ENCODE results near the gene CASP7. TPM values are rescaled to one million over a fixed set of nuclear protein-coding genes. Genes with fewer than 3 reads are reported as not detected.

The CASP7 gene
- total RNA-seq, 2 donors from 2014 or later: 11.0 to 24.0 TPM

DNA sequence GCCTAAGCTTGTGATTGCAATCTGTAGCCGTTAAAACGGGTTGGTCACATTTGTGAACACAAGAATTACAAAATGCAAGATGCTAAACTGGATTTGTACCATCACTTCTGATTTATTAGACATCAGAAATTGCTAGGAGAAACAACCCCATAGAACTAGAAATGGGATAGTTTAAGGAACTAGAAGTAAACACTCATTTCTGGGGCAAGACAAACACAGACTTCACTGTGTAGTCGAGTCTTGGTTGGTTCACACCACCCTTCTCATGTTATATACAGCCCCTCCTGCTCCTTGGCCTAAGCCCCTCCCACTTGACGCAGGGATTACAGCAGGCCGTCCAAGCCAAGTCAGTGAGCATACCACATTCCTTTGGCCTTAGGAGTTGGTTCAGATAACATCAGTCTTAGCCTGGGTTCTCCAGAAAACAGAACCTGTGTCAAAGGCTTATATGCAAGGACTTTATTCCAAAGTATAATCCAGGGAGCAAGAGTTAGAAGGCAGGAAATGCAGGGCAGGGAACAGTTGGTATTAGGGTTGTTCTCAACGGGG is 13.8 kb upstream of the CASP7 start:
- Histone ChIP-seq H3K36me3 (no peaks in the 10 kb centered on the region), H3K27me3 (replicated peaks; ENCODE audit: insufficient read depth) (no peaks in the 10 kb centered on the region), H3K9me3 (no peaks in the 10 kb centered on the region), H3K27ac (no peak overlapping the region), H3K4me1 (ENCODE audit: control insufficient read depth in 1 of 2, low read depth in 2 of 2) (no peaks in the 10 kb centered on the region), H3K4me3 (no peak overlapping the region)
- DNase-seq (ENCODE audit: low spot score) (no peak), ATAC-seq (ENCODE audit: insufficient number of reproducible peaks, low FRiP score, low read depth) (no peak)
- TF ChIP-seq, protein P1, sequence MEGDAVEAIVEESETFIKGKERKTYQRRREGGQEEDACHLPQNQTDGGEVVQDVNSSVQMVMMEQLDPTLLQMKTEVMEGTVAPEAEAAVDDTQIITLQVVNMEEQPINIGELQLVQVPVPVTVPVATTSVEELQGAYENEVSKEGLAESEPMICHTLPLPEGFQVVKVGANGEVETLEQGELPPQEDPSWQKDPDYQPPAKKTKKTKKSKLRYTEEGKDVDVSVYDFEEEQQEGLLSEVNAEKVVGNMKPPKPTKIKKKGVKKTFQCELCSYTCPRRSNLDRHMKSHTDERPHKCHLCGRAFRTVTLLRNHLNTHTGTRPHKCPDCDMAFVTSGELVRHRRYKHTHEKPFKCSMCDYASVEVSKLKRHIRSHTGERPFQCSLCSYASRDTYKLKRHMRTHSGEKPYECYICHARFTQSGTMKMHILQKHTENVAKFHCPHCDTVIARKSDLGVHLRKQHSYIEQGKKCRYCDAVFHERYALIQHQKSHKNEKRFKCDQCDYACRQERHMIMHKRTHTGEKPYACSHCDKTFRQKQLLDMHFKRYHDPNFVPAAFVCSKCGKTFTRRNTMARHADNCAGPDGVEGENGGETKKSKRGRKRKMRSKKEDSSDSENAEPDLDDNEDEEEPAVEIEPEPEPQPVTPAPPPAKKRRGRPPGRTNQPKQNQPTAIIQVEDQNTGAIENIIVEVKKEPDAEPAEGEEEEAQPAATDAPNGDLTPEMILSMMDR (IDR thresholded peaks at IDR 0.05): no peak

DNA sequence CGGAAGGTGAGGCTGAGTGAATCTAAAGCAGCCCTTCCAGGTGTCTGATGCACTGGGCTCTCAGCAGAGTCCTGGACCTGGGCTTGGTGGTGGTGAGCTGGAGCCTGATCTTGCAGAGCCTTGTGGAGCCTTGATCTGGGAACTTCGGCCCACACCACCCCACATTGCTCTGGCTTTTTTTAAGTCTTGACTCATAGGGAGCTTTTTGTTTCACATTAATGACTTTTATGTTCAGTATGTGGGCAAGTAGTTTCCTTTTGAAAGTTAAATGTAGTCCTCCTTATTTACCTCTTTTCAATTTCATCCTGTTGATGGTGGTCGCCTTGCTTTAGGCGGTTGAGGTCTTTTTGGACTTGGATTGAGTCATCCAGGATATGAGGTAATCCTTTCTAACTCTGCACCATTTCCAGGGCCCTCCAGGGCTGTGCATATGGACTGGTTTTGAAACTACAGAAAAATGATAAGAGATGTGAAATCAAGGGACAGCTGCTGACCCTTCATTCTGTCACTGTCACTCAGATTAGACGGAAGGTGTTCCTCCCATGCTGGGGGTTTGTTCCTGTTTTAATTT is 12.9 kb upstream of the CASP7 start:
- H3K27me3 ChIP-seq (replicated peaks; ENCODE audit: insufficient read depth): no peaks in the 10 kb centered on the region
- H3K36me3 ChIP-seq: no peaks in the 10 kb centered on the region
- H3K27ac ChIP-seq: no peak overlapping the region
- ATAC-seq (ENCODE audit: insufficient number of reproducible peaks, low FRiP score, low read depth): no peak
- TF ChIP-seq, protein P1 (IDR thresholded peaks at IDR 0.05): no peak
- no peak overlapping the region for H3K4me3 ChIP-seq
- no peaks in the 10 kb centered on the region for H3K9me3 ChIP-seq
- H3K4me1 ChIP-seq (ENCODE audit: control insufficient read depth in 1 of 2, low read depth in 2 of 2): no peaks in the 10 kb centered on the region
- DNase-seq (ENCODE audit: low spot score): no peak

DNA sequence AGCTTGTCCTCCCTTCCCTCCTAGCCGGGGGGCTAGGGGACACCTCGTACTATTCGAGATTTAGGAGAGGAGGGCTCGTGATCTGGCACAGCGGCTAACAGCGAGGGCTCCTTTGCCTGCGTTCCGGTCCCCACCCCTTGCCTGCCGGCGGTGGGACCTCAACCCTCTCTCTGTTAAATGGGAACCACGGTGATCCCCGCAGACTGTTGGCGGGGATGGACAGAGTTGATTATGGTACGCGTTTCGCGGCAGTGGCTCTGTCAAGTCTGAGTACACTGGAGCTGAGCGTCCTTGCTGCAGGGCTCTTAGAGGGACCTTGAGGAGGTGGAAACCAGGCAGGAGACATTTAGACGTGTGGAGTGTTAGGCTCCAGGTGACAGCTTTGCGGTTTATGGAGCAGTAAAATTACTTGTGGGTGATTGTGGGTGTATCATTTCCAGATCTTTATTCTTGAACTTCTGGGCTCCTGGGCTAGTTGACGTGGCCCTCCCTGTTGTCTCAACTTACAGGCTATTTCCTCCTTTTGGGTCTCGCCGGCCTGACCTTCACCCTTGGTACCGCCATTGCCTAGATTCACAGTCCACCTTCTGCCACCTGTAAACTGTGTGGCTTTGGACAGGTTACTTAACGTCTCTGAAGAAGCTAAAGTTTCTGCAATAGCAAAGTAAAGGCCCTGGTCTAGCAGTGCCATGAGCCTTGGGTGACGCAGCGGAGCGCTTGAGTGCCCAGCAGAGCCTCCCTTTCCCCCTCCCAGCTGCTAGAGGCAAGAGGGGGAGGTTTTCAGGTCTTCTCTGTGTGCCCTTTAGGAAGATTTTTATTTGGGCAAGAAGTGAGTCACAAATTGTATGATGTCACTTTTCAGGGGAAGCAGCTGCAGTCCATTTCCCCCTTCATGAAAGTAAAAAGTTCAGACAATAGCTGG is 739 bp downstream of the CASP7 start:
- ATAC-seq (ENCODE audit: insufficient number of reproducible peaks, low FRiP score, low read depth) (peak; percentile 41), DNase-seq (ENCODE audit: low spot score) (peak; percentile 10)
- TF ChIP-seq, protein P1 (IDR thresholded peaks at IDR 0.05): no peak
- no peaks in the 10 kb centered on the region for H3K36me3 ChIP-seq
- peak overlapping the region; percentile 80 for H3K4me3 ChIP-seq
- peaks cover 6 to 16% of the 10 kb centered on the region in 2 donors for H3K4me1 ChIP-seq (ENCODE audit: control insufficient read depth in 1 of 2, low read depth in 2 of 2)
- H3K9me3 ChIP-seq: peaks cover 3% of the 10 kb centered on the region
- H3K27ac ChIP-seq: peak overlapping the region; percentile 85 to 95
- no peaks in the 10 kb centered on the region for H3K27me3 ChIP-seq (replicated peaks; ENCODE audit: insufficient read depth)

DNA sequence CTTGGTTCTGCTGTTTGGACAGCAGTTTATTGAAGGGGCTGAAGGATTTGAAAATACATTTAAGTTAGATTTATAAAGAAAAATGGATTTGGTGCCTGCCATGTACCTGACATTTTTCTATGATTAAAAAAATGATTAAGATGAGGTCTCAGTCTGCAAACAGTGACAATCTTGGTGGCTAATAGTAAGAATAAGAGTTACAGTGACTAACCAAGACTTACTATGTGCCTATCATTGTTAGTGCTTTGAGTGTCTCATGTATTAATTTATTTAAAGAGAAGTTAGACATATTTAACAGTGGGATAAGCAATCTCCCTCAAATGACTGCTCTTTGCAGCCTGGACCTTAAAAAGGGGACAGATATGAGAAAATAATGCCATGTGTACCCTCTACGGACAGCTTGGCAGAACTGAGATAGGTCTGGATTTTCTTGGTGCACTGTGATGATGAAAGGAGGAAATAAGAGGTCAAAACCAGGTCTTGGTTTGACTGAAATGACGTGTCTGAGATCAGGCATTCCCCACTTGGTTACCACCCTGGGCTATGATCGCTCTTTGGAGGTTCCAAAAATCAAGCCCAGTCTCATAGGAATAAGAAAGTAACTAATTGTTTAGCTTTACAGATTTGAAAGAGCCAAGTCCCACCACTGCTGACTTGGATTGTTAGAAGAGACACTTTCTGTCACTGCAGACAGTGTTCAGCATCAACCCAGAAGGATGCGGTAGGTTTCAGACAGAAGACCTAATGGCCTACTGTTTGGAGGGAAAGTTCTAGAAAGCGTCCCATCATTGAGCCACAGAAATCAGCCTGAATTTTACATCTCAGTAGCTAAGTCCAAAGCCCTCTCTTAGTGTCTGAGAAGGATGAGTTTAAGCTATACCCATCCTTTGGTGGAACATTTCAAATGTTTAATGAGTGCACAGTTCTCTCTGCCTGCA is 2.1 kb downstream of the CASP7 start:
- H3K27me3 ChIP-seq (replicated peaks; ENCODE audit: insufficient read depth): no peaks in the 10 kb centered on the region
- TF ChIP-seq, protein P1 (IDR thresholded peaks at IDR 0.05): no peak
- ATAC-seq (ENCODE audit: insufficient number of reproducible peaks, low FRiP score, low read depth): no peak

More for the DNA sequence above, 2.1 kb downstream of the CASP7 start:
- no peak overlapping the region for H3K4me3 ChIP-seq
- no peak overlapping the region for H3K27ac ChIP-seq
- H3K36me3 ChIP-seq: no peaks in the 10 kb centered on the region
- H3K9me3 ChIP-seq: peaks cover 7% of the 10 kb centered on the region
- DNase-seq (ENCODE audit: low spot score): no peak
- peaks cover 6 to 16% of the 10 kb centered on the region in 2 donors for H3K4me1 ChIP-seq (ENCODE audit: control insufficient read depth in 1 of 2, low read depth in 2 of 2)
